CD4-positive, alpha-beta T cell treated with Interleukin-2 at 100 ng/mL for 4 hours (primary cell): ENCODE data around the gene TTLL12.

Source experiments
- DNase-seq: peaks from one replicate; pipeline ENCODE4 v3.0.0-alpha.2; 2020; ENCODE audit warnings: low spot score

TTLL12 gene

DNA sequence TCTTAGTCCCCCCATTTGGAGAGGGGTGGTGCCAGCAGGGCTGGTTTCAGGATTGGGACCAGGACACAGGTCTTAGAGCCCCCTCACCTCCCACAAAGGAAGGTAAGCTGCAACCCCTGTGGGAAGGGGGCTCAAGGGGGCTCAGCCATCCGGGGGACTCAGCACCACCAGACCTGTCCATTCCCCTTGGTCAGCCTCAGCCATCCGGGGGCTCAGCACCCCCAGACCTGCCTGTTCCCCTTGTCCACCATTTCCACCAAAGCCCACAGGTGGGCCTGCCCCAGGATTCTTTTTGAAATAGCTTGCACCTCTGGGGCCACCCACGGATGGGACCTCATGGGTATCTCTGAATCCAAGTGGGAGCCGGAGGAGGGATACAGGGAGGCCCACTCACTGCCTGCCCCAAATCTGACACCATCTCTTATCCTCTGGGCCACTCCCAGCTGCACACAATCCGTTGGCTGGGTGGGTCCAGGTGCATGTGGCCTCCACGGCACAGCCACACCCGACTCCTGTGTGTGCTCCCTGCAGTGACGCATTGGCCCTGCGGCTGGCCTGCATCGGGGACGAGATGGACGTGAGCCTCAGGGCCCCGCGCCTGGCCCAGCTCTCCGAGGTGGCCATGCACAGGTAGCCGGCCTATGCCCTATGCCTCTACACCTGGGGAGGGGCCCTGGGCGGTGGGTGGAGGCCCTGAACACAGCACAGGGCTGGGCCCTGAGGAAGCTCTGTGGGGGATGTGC is 59.6 kb downstream of the TTLL12 start:
- no peak for DNase-seq

DNA sequence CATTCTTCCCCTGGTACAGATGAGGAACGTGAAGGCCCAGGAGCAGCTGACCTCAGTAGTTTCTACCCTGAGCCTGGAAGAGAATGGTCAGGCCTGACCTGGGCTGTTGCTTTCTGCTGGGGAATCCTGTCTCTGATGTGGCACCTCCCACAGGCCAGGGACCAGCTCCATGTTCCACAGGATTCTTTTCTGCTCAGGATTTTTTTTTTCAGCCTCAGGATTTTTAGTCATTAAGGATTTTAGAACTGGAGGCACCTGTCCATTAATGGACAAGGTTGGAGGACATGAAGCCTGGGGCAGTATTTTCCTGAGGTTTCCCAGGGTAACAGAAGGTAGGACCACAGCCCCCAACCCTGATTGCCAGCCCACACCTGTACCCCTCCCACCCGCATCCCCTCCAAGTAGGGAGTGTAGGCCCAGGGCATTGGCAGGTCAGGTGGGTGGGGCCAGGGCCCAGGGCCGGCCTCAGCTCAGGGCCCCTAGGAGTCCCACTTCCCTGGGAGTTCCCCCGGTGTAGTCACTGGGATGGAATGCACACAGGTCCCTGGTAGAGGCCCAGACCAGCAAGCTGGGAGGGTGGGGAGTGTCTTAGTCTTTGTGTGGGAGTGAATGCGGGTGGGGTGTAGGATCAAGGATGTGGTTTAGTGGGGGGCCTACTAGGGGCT is 60.3 kb downstream of the TTLL12 start:
- no peak for DNase-seq

DNA sequence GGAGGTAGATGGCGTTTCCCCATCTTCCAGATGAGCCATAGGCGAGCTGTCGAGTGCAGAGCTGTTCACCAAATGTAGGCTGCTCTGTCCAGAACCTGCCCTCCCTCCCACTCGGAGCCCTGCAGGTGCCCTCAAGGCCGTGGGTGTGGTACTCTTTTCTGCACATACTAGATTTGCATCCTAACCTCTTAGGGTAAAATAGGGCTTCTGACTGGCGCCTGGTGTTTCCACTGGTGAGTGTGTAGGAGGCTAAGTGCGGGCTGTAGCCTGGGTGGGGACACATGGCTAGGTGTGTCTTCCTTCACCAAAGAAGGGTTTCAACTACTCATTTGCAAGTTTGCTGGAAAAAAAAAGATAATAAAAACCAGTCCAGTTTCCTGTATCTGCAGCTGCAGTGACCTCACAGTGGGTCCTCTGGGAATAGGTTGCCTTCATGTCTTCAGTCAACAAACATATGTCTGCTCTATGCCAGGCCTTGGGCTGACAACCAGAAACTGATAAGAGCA is 67.9 kb downstream of the TTLL12 start:
- DNase-seq: no peak

DNA sequence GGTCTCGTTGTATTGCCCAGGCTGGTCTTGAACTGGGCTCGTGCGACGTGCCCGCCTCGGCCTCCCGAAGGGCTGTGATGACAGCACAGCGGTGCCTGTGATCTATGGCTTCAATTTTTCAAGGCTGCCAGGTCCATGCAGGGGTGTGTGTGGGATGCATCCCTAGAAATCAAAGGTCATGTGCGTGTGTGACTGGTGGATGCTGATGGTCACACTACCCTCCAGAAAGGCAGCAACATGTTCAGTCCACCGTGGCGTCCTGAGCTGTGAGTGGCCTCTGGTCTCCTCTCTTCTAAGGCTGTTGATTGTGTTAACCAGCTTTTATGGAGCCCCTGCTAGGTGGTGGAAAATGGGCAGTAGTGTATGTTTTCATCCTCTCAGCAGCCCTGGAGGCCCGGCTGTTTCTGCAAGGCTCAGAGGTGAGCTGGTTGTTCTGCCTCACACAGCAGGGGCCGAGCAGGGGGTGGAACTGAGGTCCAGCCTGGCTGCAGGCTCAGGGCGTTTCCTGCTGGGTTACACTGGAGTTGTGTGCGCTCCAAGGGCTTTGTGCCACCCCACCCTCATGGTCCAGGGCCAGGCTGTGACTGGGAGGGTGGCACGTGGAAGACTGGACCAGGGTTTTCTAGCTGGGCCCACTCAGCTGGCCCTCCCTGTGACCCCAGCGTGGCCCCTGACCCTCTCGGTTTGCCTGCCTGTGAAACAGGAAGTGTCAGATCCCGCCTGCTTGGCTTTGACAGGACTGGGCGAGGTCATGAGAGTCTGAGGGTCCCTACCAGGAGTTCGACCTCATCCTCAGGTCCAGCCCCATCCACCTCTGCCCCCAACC is 68.7 kb downstream of the TTLL12 start:
- DNase-seq: no peak

DNA sequence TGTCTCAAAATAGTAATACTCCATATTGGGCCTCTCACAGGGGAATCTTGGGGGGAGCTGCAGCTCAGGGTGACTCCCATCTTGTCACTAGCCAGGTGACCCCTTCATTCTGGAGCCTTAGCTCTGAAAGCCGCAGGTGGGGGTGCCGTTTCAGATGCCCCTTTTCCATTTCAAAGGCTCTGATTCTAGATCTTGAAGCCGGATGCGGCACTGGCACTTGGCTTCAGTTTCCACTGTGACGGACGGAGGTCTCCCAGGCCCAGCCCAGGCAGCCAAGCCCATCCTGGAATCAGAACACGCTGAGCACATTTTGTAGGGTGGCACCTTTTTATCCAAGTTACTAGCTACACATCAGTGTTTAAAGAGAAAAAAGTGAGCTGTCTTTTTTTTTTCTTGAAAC is 70.0 kb downstream of the TTLL12 start:
- DNase-seq: no peak
